ENCODE data around the gene FEZ2.

Gene FEZ2

GRCh38 chr2:36526226-36526625 lies 71.7 kb downstream of the FEZ2 start:
- DNase-seq (ENCODE audit: low read depth), result peak; percentile 59
- TF ChIP-seq CTCF (conservative IDR thresholded peaks at IDR 0.05; ENCODE audit: low read length), result no peak

GRCh38 chr2:36525245-36525644 lies 72.7 kb downstream of the FEZ2 start:
- DNase-seq (ENCODE audit: low read depth), result no peak
- no peak for TF ChIP-seq CTCF (conservative IDR thresholded peaks at IDR 0.05; ENCODE audit: low read length)

More at GRCh38 chr2:36526226-36526625, 71.7 kb downstream of the FEZ2 start:
- no peak overlapping the region for H3K4me3 ChIP-seq (ENCODE audit: low read length)

GRCh38 chr2:36523153-36523552 lies 74.8 kb downstream of the FEZ2 start:
- H3K4me3 ChIP-seq (ENCODE audit: low read length), result no peak overlapping the region
- no peak for DNase-seq (ENCODE audit: low read depth)
- no peak for TF ChIP-seq CTCF (conservative IDR thresholded peaks at IDR 0.05; ENCODE audit: low read length)

More at GRCh38 chr2:36525245-36525644, 72.7 kb downstream of the FEZ2 start:
- no peak overlapping the region for H3K4me3 ChIP-seq (ENCODE audit: low read length)

GRCh38 chr2:36520431-36520830 lies 77.5 kb downstream of the FEZ2 start:
- DNase-seq (ENCODE audit: low read depth), result no peak
- H3K4me3 ChIP-seq (ENCODE audit: low read length), result no peak overlapping the region
- no peak for TF ChIP-seq CTCF (conservative IDR thresholded peaks at IDR 0.05; ENCODE audit: low read length)

GRCh38 chr2:36516136-36516870 lies 81.7 kb downstream of the FEZ2 start:
- DNase-seq (ENCODE audit: low read depth), result peak; percentile 91
- TF ChIP-seq CTCF (conservative IDR thresholded peaks at IDR 0.05; ENCODE audit: low read length), result no peak
- H3K4me3 ChIP-seq (ENCODE audit: low read length), result no peak overlapping the region

GRCh38 chr2:36515538-36515937 lies 82.4 kb downstream of the FEZ2 start:
- no peak overlapping the region for H3K4me3 ChIP-seq (ENCODE audit: low read length)
- TF ChIP-seq CTCF (conservative IDR thresholded peaks at IDR 0.05; ENCODE audit: low read length), result no peak
- DNase-seq (ENCODE audit: low read depth), result no peak

GRCh38 chr2:36513661-36514060 lies 84.3 kb downstream of the FEZ2 start:
- no peak for DNase-seq (ENCODE audit: low read depth)
- no peak for TF ChIP-seq CTCF (conservative IDR thresholded peaks at IDR 0.05; ENCODE audit: low read length)
- H3K4me3 ChIP-seq (ENCODE audit: low read length), result no peak overlapping the region
